ENCODE measurements around the gene OCIAD1.

Gene OCIAD1

DNA sequence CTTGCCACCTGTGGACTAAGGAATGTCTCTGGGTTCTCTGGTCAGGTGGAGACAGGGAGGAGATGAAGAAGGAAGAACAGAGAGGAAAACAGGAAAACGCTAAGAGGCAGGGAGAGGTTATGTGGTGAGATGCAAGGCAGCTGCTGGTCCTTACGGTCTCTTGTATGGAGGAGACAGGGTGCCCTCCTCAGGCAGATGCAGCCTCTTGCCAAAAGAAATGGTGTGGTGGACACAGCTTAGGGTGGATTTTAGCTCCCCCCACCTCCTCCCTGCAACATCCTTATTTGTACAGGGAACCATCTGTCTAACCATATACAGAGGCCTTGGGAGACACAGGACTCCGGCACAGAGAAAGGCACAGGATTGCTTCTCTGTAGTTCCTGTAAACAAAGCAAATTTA is 66.0 kb downstream of the OCIAD1 start:
- DNase-seq = no peak

DNA sequence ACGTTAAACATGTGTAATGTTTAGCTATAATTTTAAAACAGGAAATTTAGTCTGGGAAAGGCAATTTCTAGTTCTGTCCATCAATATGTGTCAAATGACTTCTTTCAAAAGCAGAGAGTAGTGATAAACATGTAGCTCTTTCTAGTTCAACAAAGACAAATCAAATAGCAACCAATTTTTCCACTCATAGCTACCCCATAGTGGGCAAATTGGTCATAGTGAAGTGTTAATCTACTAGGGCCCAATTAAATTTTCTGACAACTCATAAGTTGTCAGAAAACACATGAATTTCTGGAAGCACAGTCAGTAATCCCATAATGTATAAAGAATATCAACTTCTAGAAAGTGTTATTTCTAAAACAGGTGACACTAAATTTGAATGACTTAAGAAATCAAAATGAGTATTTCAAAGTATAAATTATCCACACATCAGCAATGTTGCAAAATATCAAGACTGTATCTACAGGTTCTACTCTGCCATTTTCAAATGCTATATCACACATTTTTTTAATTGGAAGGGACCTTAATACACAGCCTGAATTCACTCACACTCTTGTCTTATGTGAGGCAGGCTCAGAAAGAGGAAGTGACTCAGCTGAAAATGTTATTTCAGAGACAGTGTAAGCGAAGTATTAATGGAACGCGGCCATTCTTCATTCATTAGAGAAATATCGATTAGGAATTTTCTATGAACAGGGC is 68.0 kb downstream of the OCIAD1 start:
- DNase-seq = no peak

DNA sequence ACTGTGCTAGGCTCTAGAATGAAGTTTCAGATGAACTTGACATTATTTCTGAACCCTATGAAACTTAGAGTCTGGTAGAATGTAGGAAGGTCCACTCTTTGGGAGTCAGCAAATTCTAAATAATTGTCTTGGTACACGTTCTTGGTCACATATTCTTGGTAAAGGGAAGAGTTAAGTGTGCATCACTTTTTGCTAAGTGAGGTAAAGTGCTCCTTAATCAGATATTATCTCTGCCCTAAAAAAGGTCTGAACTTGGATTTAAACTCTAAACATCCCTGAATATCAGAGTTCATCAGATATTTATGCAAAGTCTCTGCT is 68.5 kb downstream of the OCIAD1 start:
- DNase-seq = no peak

DNA sequence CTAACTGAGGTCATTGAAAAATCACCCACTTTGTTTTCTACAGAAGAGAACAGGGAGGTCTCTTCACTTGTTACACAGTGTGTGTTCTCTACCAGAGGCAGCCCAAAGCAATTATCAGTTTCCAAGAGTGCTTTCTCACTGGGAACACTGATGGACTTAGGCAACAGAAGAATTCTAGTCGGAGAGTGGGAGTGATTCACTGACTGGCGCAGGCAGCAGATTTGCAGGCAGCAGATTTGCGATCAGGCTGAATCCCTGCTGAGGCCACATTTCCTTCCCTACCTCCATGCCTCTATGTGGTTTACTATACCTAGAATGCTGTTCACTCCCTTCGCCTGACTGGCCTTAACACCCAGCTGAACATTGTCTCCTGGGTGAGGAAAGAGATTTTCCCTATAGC is 69.1 kb downstream of the OCIAD1 start:
- no peak for DNase-seq

DNA sequence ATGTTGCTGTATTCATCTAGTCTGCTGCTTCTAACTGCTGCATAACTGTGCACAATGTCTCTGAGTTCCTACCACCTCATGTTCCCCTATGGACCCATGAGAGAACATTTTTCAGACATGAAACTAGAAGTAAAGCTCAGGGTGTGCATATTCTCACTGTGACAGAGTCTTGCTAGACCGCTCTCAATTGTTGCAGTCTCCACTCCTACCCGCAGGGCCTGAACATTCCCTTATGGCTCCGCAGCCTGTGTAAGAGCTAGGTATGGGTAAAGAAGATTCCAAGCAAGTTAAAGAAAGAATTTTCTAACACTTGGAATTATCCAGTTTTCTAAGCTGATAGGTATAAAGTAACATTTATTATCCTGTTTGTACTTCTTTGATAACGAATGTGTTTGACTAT is 70.3 kb downstream of the OCIAD1 start:
- DNase-seq = no peak

DNA sequence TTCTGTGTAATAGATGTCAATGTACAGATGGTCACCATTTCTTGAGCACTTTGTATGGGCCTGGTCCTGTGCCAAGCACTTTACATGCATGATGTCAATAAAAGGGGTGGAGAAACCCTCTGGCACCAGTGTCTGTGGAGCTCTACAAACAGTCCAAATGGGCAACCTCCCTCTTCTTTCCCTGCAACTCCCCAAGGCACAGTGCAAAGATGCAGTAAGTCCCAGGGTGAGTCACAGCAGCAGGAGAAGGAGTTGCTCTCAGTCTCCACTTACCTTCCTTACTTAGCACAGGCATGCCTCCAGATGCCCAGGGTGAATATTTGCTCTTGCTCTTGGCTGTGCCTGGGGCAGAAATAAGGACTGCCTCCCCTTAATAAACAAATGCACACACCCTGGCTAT is 71.4 kb downstream of the OCIAD1 start:
- no peak for DNase-seq

DNA sequence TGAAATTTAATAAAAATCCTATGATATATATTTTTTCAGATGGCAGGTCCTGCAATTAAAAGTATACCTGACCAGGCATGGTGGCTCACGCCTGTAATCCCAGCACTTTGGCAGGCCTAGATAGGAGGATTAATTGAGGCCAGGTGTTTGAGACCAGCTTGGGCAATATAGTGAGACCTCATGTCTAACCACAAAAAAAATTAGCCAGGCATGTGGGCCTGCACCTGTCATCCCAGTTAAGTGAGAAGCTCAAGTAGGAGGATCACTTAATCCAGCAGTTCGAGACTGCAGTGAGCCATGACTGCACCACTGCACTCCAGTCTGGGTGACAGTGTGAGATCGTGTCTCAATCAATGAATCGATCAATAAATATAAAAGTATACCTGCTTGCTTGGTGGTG is 73.2 kb downstream of the OCIAD1 start:
- no peak for DNase-seq

DNA sequence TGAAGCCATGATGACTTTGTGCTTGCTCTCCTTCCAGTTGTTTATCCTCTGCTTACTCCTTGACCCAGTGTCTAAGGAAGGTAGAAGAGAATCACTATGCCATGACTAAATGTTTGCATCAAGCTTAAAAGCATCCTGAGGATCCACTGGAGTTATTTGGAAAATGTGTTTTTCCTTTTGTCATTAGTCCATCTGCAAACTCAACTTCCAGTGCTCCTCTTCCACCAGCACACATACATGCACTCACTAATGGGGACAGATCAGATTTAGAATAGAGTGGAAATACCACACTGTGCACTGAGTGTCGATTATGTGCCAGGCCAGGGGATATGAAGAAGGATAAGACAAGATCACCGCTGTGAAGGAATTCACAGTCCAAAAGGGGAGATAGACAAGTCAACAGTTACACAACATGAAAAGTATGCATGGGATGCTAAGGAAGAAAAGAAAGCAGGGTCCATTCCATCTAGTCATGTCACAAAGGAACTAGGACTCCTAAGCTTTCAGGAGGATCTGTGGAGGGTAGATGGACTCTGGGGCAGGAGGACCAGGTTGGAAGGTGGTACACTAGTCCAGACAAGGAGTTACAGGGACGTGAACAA is 73.8 kb downstream of the OCIAD1 start:
- DNase-seq = no peak

DNA sequence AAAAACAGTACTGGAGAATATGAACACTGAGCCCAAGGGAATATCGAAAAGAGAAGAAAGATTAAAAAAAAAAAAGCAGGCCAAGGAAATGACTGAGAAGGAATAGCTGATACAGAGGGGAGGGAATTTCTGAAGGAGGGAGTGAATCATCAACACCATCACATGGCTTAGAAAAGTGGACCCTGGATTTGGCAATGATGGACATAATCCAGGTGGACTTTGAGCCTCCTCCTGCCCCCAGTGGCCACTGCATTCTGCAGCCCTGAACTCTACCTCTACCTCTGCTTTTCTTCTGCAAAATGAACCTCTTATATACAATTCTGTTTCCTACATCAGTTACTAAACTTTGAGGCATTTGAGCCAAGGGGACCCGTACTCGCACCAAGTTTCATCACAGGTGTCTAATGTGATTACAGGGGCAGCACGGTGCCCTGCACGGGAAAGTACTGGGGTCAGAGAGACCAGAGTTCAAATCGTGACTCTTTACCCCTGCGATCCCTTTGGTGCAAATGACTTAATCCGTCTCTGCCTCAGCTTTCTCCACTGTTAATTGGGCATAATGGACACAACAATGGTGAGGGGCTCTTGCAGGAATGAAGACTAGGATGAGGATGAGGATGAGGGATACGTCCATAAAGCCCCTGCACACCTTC is 74.6 kb downstream of the OCIAD1 start:
- no peak for DNase-seq

DNA sequence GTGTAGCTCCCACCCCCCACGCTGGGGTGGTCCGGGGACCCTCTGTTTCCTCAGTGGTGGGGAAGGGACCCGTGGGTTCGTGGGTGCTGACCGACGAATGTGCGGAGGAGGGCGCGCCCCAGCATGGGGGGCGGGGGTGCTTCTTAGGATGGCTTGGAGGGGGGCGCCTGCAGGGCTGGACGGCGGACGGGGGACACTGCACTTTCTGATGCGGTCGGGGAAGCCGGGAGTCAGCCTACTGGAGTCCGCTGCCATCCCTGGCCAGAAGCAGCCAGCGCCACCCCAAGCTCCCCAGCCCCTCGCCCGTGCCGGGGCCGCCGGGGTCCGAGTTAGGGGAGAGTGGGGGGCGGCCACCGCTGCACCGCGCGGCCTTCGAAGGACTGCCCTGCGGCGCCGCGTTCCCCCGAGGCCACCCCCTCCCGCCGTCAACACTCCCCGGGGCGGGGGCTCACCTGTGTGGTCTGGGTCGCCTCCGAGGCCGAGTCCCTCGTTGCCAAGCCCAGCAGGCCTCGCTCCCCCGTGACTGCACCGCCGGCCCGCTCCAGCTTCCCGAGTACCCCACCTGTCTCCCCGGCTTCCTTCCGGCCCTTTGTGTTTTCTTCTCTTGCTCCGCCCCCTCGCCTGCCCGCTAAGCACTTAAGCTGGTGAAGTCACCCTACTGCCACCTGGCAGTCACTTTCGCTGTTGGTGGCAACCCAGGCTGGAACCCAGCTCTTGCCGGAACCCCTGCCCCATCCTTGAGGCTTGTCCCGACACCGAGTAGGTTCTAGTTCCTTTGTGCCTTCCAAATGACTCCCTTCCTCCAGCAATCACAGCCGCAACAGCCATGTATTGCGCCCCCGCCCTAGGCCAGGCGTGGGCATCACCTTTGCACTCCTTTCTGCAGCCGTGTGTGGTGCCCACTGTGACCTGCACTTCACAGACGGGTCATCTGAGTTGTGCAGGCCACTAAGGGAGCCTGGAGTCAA is 75.6 kb downstream of the OCIAD1 start, which contains the start of gene OCIAD2:
Gene OCIAD2, minus strand, starts transcription at position 569 of the 968 bp plus-strand sequence. CDS start 2,225 bp downstream, outside the sequence.
- peak; percentile 59 for DNase-seq

DNA sequence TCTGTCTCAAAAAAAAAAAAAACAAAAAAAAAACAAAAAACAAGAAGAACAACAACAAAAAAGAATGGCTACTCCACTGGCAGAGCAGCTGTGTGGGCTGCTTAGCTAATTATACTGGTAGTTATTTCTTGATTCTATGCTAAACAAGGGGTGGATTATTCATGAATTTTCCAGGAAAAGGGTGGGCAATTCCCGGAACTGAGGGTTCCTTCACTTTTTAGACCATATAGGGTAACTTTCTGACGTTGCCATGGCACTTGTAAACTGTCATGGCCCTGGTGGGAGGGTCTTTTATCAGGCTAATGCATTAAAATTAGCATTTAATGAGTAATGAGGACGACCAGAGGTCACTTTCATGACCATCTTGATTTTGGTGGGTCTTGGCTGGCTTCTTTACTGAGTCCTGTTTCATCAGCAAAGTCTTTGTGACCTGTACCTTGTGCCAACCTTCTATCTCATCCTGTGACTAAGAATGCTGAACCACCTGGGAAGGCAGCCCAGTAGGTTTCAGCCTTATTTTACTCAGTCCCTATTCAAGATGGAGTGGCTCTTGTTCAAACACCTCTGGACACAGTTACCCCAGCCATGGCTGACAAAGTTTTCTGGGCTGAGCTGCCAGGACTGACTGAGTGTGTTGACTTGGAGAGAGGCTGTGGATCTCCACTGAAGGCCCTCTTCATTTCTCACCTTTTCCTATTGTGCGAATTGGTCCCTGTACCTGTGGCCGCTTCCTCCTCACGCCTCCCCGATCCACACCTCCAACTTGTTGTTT is 77.0 kb downstream of the OCIAD1 start:
- no peak for DNase-seq

DNA sequence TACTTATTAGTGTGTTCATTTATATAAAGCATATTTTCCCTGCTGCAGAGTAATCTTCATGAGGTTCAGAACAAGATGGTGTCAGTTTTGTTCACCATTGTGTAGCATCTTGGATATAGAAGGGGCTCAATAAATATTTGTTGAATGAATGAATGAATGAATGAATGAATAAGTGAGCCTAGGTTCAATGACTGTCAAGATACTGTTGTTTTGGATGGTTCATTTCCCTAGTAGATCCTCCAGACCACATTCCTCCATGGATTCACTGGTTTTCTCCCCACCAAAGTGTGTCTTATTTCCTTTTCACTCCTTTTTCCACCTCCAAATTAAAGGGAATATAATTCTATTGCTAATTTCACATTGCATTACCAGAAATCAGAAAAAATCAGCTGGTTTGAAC is 77.8 kb downstream of the OCIAD1 start:
- DNase-seq = no peak

DNA sequence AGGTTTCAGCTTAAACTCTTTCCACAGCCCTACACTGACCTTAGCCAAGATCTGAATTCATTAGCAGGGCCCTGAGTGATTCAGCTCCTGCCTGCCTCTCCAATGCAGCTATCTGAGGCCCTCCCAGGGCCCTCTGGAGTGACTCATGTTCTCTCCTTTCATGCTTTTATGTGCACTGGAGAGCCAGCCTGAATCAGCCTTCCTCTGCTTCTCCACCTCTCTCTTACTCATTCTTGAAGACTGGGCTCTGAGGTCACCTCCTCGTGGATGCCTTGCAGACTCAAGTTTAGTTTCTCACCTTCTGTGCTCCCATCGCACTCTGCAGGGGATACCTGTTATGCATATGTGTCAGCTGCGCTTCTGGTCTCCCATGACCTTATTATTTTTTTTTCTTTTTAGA is 78.8 kb downstream of the OCIAD1 start:
- no peak for DNase-seq

DNA sequence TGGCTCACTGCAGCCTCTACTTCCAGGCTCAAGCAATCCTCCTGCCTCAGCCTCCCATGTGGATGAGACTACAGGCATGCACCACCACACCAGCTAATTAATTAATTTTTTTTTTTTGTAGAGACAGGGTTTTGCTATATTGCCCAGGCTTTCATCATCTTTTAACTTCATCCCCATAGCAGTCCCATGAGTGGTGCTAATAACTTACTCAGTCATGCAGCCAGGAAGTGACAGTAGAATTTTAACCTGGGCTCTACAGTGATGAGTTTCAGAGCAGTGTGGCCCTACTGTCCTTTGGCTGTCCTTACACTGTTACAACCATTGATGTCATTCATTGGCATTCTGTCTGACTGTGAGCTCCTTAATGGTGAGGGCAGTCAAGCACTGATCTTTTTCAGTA is 79.6 kb downstream of the OCIAD1 start:
- DNase-seq = no peak

All from right hindlimb (tissue), 1 donor.